Endothelial cell of umbilical vein (primary cell): ENCODE results near the gene PPM1E. TPM values are rescaled to one million over a fixed set of nuclear protein-coding genes. Genes with fewer than 3 reads are reported as not detected.

Source experiments
- BruUV-seq: library from RNA; stranded (reverse); fragments of 400-500 nt; replicated peaks from 2 replicates; lab custom pipeline; 2021; lab: Mats Ljungman, UMichigan
- CTCF ChIA-PET: fragments of 300-600, 350-600 bp; sonication (Branson Sonifier 250); formaldehyde crosslinking; loops from one replicate; lab custom pipeline; 2021; ENCODE audit warnings: antibody characterized with exemption, inconsistent platforms; lab: Charles Lee
- POLR2A ChIA-PET: fragments of 300-600, 350-600 bp; sonication (Branson Sonifier 250); formaldehyde crosslinking; loops from one replicate; lab custom pipeline; 2021; ENCODE audit warnings: antibody characterized with exemption, inconsistent platforms; lab: Charles Lee
- DNase-seq: peaks from one replicate; pipeline ENCODE4 v3.0.0-alpha.2; 2011; ENCODE audit warnings: low read depth, low spot score
- FAIRE-seq: peaks from 2 replicates; lab custom pipeline; 2011; peaks lifted over from hg19 to GRCh38; lab: Jason Lieb, UNC
- H2AFZ ChIP-seq: 2 replicates; pipeline ENCODE4 v1.6.0; 2012; ENCODE audit warnings: low read depth, low read length, control low read depth, inconsistent platforms
- H3K27ac ChIP-seq: 2 replicates; pipeline ENCODE4 v1.5.1; 2011; ENCODE audit warnings: low read depth, mild to moderate bottlenecking, control low read depth, low read length, moderate library complexity; ENCODE audit not compliant: insufficient read depth
- H3K27me3 ChIP-seq, 2 experiments: 2 replicates each; pipeline versions ENCODE4 v1.6.0 to v1.6.1; 2011; ENCODE audit warnings: low read length in 2 of 2, mixed read lengths in 1 of 2; ENCODE audit not compliant: control insufficient read depth in 2 of 2, insufficient read depth in 2 of 2
- H3K36me3 ChIP-seq, 2 experiments: 2 replicates in 1 of 2; 3 replicates in 1 of 2; pipeline ENCODE4 v1.5.1; 2011; ENCODE audit warnings: low read length in 2 of 2, mild to moderate bottlenecking in 1 of 2, moderate library complexity in 1 of 2; ENCODE audit not compliant: control insufficient read depth in 2 of 2, insufficient read depth in 2 of 2; ENCODE audit errors: extremely low read depth in 1 of 2
- H3K4me1 ChIP-seq: 3 replicates; pipeline ENCODE4 v1.5.1; 2011; ENCODE audit warnings: mild to moderate bottlenecking, low read length; ENCODE audit not compliant: control insufficient read depth, insufficient read depth; ENCODE audit errors: extremely low read depth
- H3K4me2 ChIP-seq: 2 replicates; pipeline ENCODE4 v1.6.1; 2011; ENCODE audit warnings: low read length, control low read depth, mixed read lengths; ENCODE audit not compliant: insufficient read depth
- H3K4me3 ChIP-seq, 3 experiments: fragments of 200-600 bp in 1 of 3; sonication (generic), shearing (Covaris generic) in 1 of 3; replicated peaks in 1 of 3; 2 replicates each; pipeline ENCODE4 v1.5.1; 2011 to 2016; ENCODE audit warnings: control low read depth in 3 of 3, low read length in 3 of 3, mild to moderate bottlenecking in 2 of 3, inconsistent platforms in 1 of 3, low read depth in 1 of 3, moderate library complexity in 1 of 3; ENCODE audit not compliant: insufficient read depth in 1 of 3
- H3K79me2 ChIP-seq: 2 replicates; pipeline ENCODE4 v1.6.0; 2012; ENCODE audit warnings: low read length, inconsistent platforms; ENCODE audit not compliant: control insufficient read depth, insufficient read depth
- H3K9ac ChIP-seq: replicated peaks from 2 replicates; pipeline ENCODE3; 2011; ENCODE audit warnings: low read length, control low read depth; ENCODE audit not compliant: insufficient read depth; ENCODE audit errors: extremely low read depth
- H3K9me1 ChIP-seq: replicated peaks from 3 replicates; pipeline ENCODE4 v1.6.0; 2011; ENCODE audit warnings: mild to moderate bottlenecking, low read length; ENCODE audit not compliant: control insufficient read depth, insufficient read depth; ENCODE audit errors: extremely low read depth
- H3K9me3 ChIP-seq: replicated peaks from 2 replicates; pipeline ENCODE4 v1.5.1; 2012; ENCODE audit warnings: low read length, inconsistent platforms; ENCODE audit not compliant: control insufficient read depth, insufficient read depth
- H4K20me1 ChIP-seq: replicated peaks from 2 replicates; pipeline ENCODE3; 2011; ENCODE audit warnings: mild to moderate bottlenecking, low read length; ENCODE audit not compliant: control insufficient read depth, insufficient read depth; ENCODE audit errors: extremely low read depth
- EZH2 ChIP-seq: IDR thresholded peaks from 2 replicates; pipeline ENCODE4 v1.6.1; 2012; ENCODE audit warnings: borderline replicate concordance, low read depth, mild to moderate bottlenecking, moderate library complexity, low read length, inconsistent platforms; ENCODE audit not compliant: severe bottlenecking
- FOS ChIP-seq: IDR thresholded peaks from 2 replicates; pipeline ENCODE4 v1.6.1; 2011; ENCODE audit warnings: mild to moderate bottlenecking, low read length, moderate library complexity, borderline replicate concordance; ENCODE audit not compliant: insufficient read depth
- GATA2 ChIP-seq: IDR thresholded peaks from 2 replicates; pipeline ENCODE4 v1.7.0; 2011; ENCODE audit warnings: low read depth, mild to moderate bottlenecking, moderate library complexity, mixed read lengths, low read length; ENCODE audit not compliant: insufficient read length, insufficient read depth
- JUN ChIP-seq: IDR thresholded peaks from 2 replicates; pipeline ENCODE4 v1.6.1; 2011; ENCODE audit warnings: borderline replicate concordance, low read depth; ENCODE audit not compliant: insufficient read length, insufficient read depth
- MYC ChIP-seq: IDR thresholded peaks from one replicate; pipeline ENCODE4 v1.6.1; 2011; ENCODE audit warnings: mild to moderate bottlenecking, low read depth, low read length
- POLR2A ChIP-seq: IDR thresholded peaks from 2 replicates; pipeline ENCODE4 v1.6.1; 2012; ENCODE audit warnings: low read depth, mild to moderate bottlenecking, control low read depth, low read length
- POLR2AphosphoS5 ChIP-seq: IDR thresholded peaks from 2 replicates; pipeline ENCODE4 v1.6.1; 2012; ENCODE audit warnings: low read depth, mild to moderate bottlenecking, control low read depth, low read length, moderate library complexity; ENCODE audit not compliant: insufficient read depth
- dilution Hi-C: fragments of 300-500 bp; cut with MboI; formaldehyde crosslinking; loops from one replicate; pipeline ENCODE4 v1.15.0; 2019; ENCODE audit warnings: low sequenced_read_pairs; ENCODE audit not compliant: extremely low pct_ligation_motif_present
- intact Hi-C: fragments of 100-400 bp; cut with micrococcal nuclease; formaldehyde crosslinking; loops from one replicate; pipeline ENCODE4 v1.10.0; 2022
- polyA plus RNA-seq, 4 experiments: library from polyadenylated mRNA; depleted of rRNA in 3 of 4; stranded (reverse) in 3 of 4; unstranded in 1 of 4; fragments of >200 nt; gene quantifications; 2 replicates each; pipeline versions ENCODE4 v1.2.1 to v1.2.3, GENCODE V29; 2011 to 2012; ENCODE audit warnings: missing spikeins in 1 of 4
- total RNA-seq: library from RNA; stranded (reverse); gene quantifications from 2 replicates; pipeline ENCODE4 v1.2.3, GENCODE V29; 2021
- TF ChIP-seq, protein P1 (sequence below), 2 donors: IDR thresholded peaks; 1 replicate in 1 of 2; 2 replicates in 1 of 2; pipeline ENCODE4 v1.5.1; 2011; ENCODE audit warnings: low read length in 2 of 2, mild to moderate bottlenecking in 2 of 2, moderate library complexity in 2 of 2, control low read depth in 1 of 2, inconsistent platforms in 1 of 2, low read depth in 1 of 2; ENCODE audit not compliant: insufficient read depth in 1 of 2; ENCODE audit errors: extremely low read depth in 1 of 2
- TF ChIP-seq, protein P2 (sequence below): IDR thresholded peaks from 2 replicates; pipeline ENCODE4 v1.6.1; 2011; ENCODE audit not compliant: insufficient read depth, insufficient read length

PPM1E gene
- total and polyA plus RNA-seq, 2 donors (not counting 3 experiments of a cell fraction or from before 2014, with no cell fraction given) = 0.01 TPM; not detected in 1

DNA sequence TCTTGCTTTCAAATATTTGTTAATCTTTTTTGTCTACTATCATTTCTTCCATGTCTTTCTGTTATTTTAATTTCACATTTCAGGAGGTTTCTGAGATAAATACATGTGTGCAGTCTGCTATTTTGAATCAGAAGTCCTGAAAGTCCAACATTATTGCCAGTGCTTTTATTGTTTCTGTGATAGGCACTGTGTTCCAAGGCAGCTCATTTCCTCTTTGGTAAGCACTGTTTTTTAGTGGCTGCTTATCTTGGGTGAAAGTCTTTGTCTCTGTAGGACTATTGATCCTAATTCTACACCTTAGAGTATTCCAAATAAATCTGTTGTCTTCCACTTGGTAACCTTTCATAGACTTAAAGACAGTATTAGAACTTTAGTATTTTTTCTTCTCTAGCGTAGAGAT, 76.1 kb downstream of the PPM1E start:
- H3K79me2 ChIP-seq = no peaks in the 10 kb centered on the region
- H3K27ac ChIP-seq = no peak overlapping the region
- ChIA-PET POLR2A (no interaction called here), CTCF (interaction anchor here (1.2 kb wide), 1 partner anchor 121 kb away, joined by 5 read pairs; no protein-coding TSS in a partner anchor)
- intact Hi-C loops (no loop called here), dilution Hi-C loops (no loop called here)
- DNase-seq (no peak), FAIRE-seq (no peak)
- no peaks in the 10 kb centered on the region for H3K36me3 ChIP-seq
- H2AFZ ChIP-seq = no peak overlapping the region
- no peaks in the 10 kb centered on the region for H3K4me1 ChIP-seq
- no peaks in the 10 kb centered on the region for H3K9me3 ChIP-seq
- no TSS peak for BruUV-seq
- H3K4me3 ChIP-seq = no peak overlapping the region
- H3K27me3 ChIP-seq = no peaks in the 10 kb centered on the region
- no peaks in the 10 kb centered on the region for H3K9me1 ChIP-seq
- no peak overlapping the region for H3K4me2 ChIP-seq
- TF ChIP-seq FOS (no peak), POLR2AphosphoS5 (no peak)
- TF ChIP-seq, protein P1, sequence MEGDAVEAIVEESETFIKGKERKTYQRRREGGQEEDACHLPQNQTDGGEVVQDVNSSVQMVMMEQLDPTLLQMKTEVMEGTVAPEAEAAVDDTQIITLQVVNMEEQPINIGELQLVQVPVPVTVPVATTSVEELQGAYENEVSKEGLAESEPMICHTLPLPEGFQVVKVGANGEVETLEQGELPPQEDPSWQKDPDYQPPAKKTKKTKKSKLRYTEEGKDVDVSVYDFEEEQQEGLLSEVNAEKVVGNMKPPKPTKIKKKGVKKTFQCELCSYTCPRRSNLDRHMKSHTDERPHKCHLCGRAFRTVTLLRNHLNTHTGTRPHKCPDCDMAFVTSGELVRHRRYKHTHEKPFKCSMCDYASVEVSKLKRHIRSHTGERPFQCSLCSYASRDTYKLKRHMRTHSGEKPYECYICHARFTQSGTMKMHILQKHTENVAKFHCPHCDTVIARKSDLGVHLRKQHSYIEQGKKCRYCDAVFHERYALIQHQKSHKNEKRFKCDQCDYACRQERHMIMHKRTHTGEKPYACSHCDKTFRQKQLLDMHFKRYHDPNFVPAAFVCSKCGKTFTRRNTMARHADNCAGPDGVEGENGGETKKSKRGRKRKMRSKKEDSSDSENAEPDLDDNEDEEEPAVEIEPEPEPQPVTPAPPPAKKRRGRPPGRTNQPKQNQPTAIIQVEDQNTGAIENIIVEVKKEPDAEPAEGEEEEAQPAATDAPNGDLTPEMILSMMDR (IDR thresholded peaks at IDR 0.05; ENCODE audit: extremely low read depth in 1 of 2, insufficient read depth in 1 of 2, low read depth in 1 of 2, low read length in 2 of 2) = no peak
- TF ChIP-seq, protein P2, sequence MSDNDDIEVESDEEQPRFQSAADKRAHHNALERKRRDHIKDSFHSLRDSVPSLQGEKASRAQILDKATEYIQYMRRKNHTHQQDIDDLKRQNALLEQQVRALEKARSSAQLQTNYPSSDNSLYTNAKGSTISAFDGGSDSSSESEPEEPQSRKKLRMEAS = no peak
- no peaks in the 10 kb centered on the region for H4K20me1 ChIP-seq
- H3K9ac ChIP-seq = no peak overlapping the region

DNA sequence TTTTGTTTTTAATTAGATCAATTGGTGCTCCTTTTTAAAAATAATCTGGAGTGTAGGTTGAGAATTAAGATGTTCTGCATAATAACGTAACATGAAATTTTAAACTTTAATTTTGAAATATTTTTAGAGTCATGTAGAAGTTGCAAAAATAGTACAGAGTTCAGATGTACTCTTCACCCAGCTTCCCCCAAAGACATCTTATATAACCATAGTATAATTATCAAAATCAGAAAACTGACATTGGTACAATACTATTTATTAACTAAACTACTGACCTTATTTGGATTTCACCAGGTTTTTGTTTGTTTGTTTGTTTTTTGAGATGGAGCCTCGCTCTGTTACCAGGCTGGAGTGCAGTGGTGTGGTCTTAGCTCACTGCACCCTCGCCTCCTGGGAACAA, 76.9 kb downstream of the PPM1E start:
- intact Hi-C loops = no loop called here
- Histone ChIP-seq H3K9ac (no peak overlapping the region), H3K9me1 (no peaks in the 10 kb centered on the region), H3K4me1 (no peaks in the 10 kb centered on the region), H3K36me3 (no peaks in the 10 kb centered on the region), H3K4me2 (no peak overlapping the region), H3K27me3 (no peaks in the 10 kb centered on the region), H3K9me3 (no peaks in the 10 kb centered on the region), H4K20me1 (no peaks in the 10 kb centered on the region), H2AFZ (no peak overlapping the region), H3K27ac (no peak overlapping the region), H3K79me2 (no peaks in the 10 kb centered on the region), H3K4me3 (no peak overlapping the region)
- ChIA-PET CTCF (no interaction called here), POLR2A (no interaction called here)
- BruUV-seq = no TSS peak
- FAIRE-seq = no peak
- DNase-seq = no peak
- dilution Hi-C loops = no loop called here
- TF ChIP-seq, protein P2 = no peak
- TF ChIP-seq MYC (no peak), POLR2AphosphoS5 (no peak), POLR2A (no peak), GATA2 (no peak), JUN (no peak), EZH2 (no peak), FOS (no peak)
- TF ChIP-seq, protein P1 (IDR thresholded peaks at IDR 0.05; ENCODE audit: extremely low read depth in 1 of 2, insufficient read depth in 1 of 2, low read depth in 1 of 2, low read length in 2 of 2) = no peak
